ENCODE measurements around the gene JPH2.
A peak's percentile ranks its signal among the peaks of the same experiment; 100 is the strongest.

The JPH2 gene

GRCh38 chr20:44074252-44075151, 112.5 kb downstream of the JPH2 start:
- DNase-seq = peak; percentile 68

- no peak for DNase-seq
Observed at GRCh38 chr20:44073675-44074071, 113.3 kb downstream of the JPH2 start.

DNA sequence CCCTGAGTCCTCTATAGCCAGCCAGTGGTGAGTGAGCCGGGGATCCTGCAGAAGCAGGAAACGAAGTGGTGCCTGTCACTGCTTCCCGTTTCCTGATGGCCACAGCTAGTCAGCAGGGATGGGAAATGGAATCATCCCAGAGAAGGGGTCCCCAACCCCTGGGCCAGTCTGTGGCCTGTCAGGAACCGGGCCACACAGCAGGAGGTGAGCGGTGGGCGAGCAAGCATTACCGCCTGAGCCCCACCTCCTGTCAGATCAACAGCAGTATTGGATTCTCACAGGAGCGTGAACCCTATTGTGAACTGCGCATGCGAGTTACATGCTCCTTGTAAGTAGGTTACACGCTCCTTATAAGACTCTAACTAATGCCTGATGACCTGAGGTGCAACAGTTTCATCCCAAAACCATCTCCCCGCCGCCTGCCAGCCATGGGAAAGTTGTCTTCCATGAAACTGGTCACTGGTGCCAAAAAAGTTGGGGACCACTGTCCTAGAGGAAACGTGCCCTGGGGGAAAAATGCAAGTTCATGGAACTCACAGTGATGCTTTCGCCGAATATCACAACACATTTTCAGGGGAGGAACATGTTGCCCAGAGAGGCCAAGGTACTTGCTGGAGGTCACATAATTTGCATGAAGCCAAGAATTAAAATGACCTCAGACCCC, 113.8 kb downstream of the JPH2 start:
- no peak for DNase-seq

GRCh38 chr20:44072384-44072783, 114.6 kb downstream of the JPH2 start:
- DNase-seq = no peak

DNA sequence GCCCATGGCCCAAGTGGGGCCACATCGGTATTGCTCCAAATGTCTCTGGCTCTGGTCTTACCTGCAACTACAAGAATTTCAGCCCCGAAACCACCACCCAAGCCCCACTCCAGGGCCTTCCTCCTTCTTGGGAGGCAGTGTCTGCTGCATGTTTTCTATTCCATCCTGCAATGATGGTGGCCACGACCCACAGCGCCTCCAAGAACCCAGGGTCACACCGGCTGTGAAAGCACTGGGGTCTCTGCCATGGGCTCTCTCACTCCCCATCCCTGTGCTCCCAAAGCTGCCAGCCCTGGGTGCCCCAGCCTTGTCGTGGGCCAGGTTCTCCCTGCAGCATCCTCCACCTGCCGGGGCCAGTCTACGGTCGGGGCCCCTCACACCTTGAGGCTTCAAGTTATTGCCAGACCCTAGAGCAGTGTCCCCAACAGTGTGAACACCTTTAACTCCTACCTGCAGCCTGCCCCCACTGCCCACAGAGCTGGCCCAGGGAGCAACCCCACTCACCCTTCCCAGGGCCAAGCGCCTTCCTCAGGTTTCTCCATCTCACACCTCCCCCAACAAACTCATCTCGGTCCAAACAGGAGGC, 115.4 kb downstream of the JPH2 start:
- DNase-seq = no peak

GRCh38 chr20:44071057-44071456, 115.9 kb downstream of the JPH2 start:
- no peak for DNase-seq

DNA sequence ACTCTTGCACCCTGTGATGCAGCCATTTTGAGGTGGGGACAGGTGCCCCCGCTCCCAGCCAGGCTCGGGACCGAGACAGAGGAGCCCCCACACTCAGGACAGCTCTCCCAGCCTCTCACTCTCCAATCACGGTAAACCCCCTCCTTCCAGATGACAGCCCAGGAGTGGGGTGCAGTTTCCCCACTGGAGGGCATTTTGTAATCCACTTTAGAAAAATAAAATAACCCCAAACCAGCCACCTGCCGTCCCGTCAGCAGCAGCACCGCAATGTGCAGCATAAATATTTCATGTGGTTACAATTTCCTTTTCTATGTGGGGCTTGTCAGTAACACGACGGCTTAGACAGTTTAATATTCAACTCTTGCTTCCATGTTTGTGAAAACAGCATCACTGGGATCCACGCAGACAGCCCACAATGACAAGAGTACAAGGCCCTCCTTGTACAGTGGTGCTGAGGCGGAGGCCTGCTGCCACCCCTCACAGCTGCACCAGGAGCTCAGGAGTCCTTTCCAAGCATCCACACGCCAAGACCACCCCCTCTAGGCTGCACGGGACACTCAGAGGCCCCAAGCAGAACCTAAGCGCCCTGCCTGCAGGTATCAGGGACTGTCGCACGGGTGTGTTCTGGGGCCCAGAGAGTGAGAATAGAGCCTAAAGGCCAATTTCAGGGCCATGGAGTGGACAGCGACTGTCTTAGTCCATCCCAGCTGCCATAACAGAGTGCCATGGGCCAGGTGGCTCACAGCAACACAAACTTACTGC, 116.7 kb downstream of the JPH2 start:
- DNase-seq = no peak

- DNase-seq = no peak
Observed at GRCh38 chr20:44069203-44070011, 117.6 kb downstream of the JPH2 start.

GRCh38 chr20:44068316-44069201, 118.4 kb downstream of the JPH2 start:
- no peak for DNase-seq

DNA sequence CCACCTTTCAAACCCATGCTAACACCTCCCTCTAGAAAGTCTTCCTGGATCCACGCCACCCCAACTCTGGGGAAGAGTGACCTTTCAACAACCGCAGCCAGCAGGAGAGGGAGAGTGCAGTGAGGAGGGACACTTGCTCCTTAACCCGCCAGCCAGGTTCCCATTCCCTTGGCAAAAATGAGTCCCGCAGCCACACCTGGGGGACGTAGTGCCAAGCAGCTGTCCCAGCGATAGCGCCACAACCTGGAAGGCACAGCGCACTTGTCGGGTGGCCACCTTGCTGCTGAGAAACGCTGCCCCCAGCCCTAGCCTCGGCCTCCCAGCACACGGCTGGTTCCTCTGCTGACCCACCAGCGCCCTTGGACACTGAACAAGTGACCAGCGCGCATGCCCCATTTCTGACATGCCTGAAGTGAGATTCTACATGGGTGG, 119.3 kb downstream of the JPH2 start:
- no peak for DNase-seq

DNA sequence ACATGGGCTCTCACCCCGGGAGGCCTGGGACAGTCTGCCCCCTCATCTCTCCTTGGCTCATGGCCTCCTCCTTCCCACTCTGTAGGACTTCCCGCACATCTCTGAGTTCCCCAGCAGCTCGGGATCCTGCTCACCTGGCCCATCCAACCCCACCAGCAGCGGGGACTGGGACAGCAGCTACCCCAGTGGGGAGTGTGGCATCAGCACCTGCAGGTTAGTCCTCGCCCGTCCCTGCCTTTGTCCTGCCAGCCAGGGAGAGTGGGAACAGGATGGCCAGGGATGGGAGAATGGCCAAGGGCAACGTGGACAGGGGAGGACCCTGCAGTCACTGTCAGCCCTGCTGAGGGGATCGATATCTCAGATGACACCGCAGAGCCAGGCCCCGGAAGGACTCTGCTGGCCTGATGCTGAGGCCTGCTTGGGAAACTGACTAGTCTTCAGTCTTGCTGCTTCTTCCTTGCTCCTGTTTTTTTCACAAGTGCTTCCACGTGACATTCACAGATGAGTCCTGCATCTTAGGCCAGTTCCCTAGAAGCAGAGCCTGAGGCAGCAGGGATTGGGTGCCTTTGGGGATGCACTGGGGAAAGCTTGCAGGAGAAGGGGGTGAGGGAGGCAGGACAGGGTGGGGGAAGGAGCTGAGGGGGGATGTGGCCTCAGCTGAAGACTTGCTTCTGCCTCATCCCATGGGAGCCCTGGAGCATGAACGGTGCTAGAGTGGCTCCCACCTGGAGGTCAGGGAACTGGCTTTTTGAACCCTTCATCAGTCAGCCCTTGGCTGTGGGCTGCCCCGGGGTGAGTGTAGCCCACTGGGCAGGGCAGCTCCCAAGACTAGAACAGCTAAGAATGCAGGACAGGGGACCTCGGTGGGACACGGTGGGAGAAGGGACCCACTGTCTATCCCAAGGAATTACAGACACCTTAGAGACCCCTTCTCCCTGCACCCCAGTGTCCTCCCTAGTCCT, 120.1 kb downstream of the JPH2 start:
- DNase-seq = no peak

DNA sequence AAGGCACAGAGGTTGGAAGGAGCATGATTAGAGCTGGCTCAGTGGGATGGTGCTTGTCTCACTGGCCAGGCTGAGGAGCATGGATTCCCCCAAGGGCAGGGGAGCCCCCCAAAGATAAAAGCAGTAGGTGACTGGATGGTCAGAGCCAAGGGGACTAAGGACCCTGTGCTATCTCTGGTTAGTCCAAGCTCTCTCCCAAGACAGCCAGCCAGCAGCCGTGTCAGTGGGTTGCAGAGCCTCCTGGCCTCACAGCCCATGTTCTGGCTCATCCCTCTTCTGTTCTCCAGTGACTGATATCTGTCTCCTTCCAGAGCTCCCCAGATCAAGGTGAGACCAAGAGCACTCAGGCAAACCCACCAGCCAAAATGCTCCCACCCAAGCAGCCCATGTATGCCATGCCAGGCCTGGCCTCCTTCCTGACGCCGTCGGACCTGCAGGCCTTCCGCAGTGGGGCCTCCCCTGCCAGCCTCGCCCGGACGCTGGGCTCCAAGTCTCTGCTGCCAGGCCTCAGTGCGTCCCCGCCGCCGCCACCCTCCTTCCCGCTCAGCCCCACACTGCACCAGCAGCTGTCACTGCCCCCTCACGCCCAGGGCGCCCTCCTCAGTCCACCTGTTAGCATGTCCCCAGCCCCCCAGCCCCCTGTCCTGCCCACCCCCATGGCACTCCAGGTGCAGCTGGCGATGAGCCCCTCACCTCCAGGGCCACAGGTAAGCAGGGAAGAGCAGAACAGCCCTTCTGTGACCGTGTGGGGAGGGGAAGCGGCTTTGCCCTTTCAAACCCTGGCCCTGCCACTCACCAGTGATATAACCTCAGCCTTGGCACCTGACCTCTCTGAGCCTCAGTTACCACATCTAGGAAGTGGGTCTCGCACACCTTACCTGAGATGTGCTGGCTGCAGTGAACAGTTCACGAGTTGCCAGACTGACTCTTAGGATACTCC, 121.3 kb downstream of the JPH2 start:
- no peak for DNase-seq

GRCh38 chr20:44064501-44065400, 122.2 kb downstream of the JPH2 start:
- DNase-seq = no peak

All from fibroblast of skin of abdomen (primary cell).